H1 (cell line): ENCODE measurements around the gene NDUFA3. TPM values are rescaled to one million over a fixed set of nuclear protein-coding genes. Genes with fewer than 3 reads are reported as not detected.

Source experiments
- BCL11A ChIP-seq, 2 experiments: IDR thresholded peaks; one replicate each; pipeline ENCODE4 v1.6.1; 2011; ENCODE audit warnings: low read depth in 2 of 2, low read length in 2 of 2, mild to moderate bottlenecking in 2 of 2
- EP300 ChIP-seq, 2 experiments: IDR thresholded peaks; 1 replicate in 1 of 2; 2 replicates in 1 of 2; pipeline ENCODE4 v1.6.1; 2011 to 2012; ENCODE audit warnings: low read depth in 2 of 2, low read length in 2 of 2, mild to moderate bottlenecking in 2 of 2, borderline replicate concordance in 1 of 2, inconsistent platforms in 1 of 2, moderate library complexity in 1 of 2
- POU5F1 ChIP-seq: IDR thresholded peaks from 2 replicates; pipeline ENCODE4 v1.6.1; 2011; ENCODE audit warnings: low read depth, mild to moderate bottlenecking, low read length, moderate library complexity
- RFX5 ChIP-seq: IDR thresholded peaks from 2 replicates; pipeline ENCODE4 v1.6.1; 2011; ENCODE audit warnings: low read depth, low read length, improper control_type of control experiment, borderline replicate concordance
- polyA plus RNA-seq, 7 experiments: library from polyadenylated mRNA; depleted of rRNA in 3 of 7; stranded (reverse) in 5 of 7; unstranded in 2 of 7; fragments of >200 nt in 5 of 7; fragments of 200-250 nt in 2 of 7; gene quantifications; 1 replicate in 5 of 7; 2 replicates in 1 of 7; 4 replicates in 1 of 7; pipeline versions ENCODE4 v1.2.1 to v1.2.3, GENCODE V29; 2011 to 2013; ENCODE audit warnings: missing spikeins in 2 of 7, mixed read lengths in 2 of 7
- total RNA-seq: library from RNA; stranded (reverse); fragmentation: NEBNext Ultra II Directional; extraction: Animal tissue kit (Norgen Biotek cat#: 25700); gene quantifications from 2 replicates; pipeline ENCODE4 v1.2.1, GENCODE V29; 2021
- TF ChIP-seq, protein P1 (sequence below): IDR thresholded peaks from 2 replicates; pipeline ENCODE4 v1.6.1; 2012; ENCODE audit warnings: inconsistent platforms
- TF ChIP-seq, protein P2 (sequence below), 3 experiments: IDR thresholded peaks; 1 replicate in 2 of 3; 2 replicates in 1 of 3; pipeline versions ENCODE4 v1.5.1 to v1.6.1; 2011; ENCODE audit warnings: low read length in 3 of 3, mild to moderate bottlenecking in 3 of 3, inconsistent platforms in 2 of 3, low read depth in 1 of 3, moderate library complexity in 1 of 3; ENCODE audit not compliant: insufficient read depth in 1 of 3; ENCODE audit errors: control extremely low read depth in 1 of 3

The NDUFA3 gene
- total and polyA plus RNA-seq, 2 of the 8 experiments (the other 6 are each of a cell fraction or from before 2014, with no cell fraction given) = 175 to 208 TPM

DNA sequence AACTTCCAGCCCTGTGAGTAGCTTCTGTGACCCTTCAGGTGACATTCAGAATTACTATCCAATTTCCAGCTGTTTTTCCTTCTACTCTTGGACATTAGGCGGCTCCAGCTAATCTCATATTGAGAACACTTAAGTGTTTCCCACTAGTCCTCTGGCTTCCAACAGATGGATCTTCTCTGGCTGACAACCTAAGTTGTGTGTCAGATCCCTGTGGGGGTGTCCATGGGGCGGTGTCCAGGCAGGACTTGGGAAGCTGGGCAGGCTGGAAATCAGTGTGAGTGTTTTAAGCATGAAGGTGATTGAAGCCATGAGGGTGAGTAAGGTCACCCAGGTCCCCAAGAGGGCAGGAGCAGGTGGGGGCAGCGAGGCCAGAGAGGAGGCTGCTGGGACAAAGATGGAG is 45.0 kb downstream of the NDUFA3 start (continued):
- TF ChIP-seq EP300 (IDR thresholded peaks at IDR 0.05; ENCODE audit: borderline replicate concordance in 1 of 2, low read depth in 2 of 2, low read length in 2 of 2) = no peak
- no peak for TF ChIP-seq POU5F1
- no peak for TF ChIP-seq BCL11A (IDR thresholded peaks at IDR 0.05; ENCODE audit: low read depth in 2 of 2, low read length in 2 of 2)
- no peak for TF ChIP-seq RFX5
- TF ChIP-seq, protein P1, sequence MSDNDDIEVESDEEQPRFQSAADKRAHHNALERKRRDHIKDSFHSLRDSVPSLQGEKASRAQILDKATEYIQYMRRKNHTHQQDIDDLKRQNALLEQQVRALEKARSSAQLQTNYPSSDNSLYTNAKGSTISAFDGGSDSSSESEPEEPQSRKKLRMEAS = no peak
- TF ChIP-seq, protein P2, sequence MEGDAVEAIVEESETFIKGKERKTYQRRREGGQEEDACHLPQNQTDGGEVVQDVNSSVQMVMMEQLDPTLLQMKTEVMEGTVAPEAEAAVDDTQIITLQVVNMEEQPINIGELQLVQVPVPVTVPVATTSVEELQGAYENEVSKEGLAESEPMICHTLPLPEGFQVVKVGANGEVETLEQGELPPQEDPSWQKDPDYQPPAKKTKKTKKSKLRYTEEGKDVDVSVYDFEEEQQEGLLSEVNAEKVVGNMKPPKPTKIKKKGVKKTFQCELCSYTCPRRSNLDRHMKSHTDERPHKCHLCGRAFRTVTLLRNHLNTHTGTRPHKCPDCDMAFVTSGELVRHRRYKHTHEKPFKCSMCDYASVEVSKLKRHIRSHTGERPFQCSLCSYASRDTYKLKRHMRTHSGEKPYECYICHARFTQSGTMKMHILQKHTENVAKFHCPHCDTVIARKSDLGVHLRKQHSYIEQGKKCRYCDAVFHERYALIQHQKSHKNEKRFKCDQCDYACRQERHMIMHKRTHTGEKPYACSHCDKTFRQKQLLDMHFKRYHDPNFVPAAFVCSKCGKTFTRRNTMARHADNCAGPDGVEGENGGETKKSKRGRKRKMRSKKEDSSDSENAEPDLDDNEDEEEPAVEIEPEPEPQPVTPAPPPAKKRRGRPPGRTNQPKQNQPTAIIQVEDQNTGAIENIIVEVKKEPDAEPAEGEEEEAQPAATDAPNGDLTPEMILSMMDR (IDR thresholded peaks at IDR 0.05; ENCODE audit: control extremely low read depth in 1 of 3, insufficient read depth in 1 of 3, low read depth in 1 of 3, low read length in 3 of 3) = no peak
